ENCODE data around the gene ZNF652. TPM values are rescaled to one million over a fixed set of nuclear protein-coding genes. Genes with fewer than 3 reads are reported as not detected.
A peak's percentile ranks its signal among the peaks of the same experiment; 100 is the strongest.
"Not testable (repeated sequence)": the region's sequence is repeated elsewhere in the genome, so short reads cannot be mapped to it uniquely, and the experiment has no call there.

Gene ZNF652
- total RNA-seq, 4 donors from 2014 or later: 56.0 to 124 (median 92.2) TPM

DNA sequence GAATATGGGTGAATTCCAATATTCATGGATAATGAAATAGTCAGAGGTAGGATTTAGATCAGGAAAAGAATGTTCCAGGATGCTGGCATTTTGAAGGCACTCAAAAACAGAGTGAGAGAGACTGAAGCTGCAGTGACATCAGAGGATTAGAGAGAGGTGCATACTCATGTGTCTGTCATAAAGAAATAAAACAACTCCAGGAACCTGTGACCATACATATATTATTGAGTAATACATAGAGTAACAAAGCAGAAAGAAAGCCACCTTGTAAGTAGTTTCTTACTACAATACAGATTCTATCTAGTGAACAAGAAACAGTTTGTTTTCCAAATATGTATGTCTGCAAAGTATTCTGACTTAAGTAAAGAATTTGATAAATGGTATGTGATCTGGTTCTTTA, 69.1 kb downstream of the ZNF652 start:
- Histone ChIP-seq H3K4me3 (no peak overlapping the region), H3K27ac (no peak overlapping the region), H3K4me1 (peaks cover 0 to 10% (median 0%) of the 10 kb centered on the region in 3 donors), H3K9me3 (no peaks in the 10 kb centered on the region), H3K36me3 (peaks cover 0 to 57% of the 10 kb centered on the region in 2 donors), H3K27me3 (no peaks in the 10 kb centered on the region)
- TF ChIP-seq POLR2AphosphoS5 (IDR thresholded peaks at IDR 0.05): no peak
- TF ChIP-seq POLR2A (IDR thresholded peaks at IDR 0.05): no peak
- no peak for TF ChIP-seq EP300 (IDR thresholded peaks at IDR 0.05)
- TF ChIP-seq, protein P1, sequence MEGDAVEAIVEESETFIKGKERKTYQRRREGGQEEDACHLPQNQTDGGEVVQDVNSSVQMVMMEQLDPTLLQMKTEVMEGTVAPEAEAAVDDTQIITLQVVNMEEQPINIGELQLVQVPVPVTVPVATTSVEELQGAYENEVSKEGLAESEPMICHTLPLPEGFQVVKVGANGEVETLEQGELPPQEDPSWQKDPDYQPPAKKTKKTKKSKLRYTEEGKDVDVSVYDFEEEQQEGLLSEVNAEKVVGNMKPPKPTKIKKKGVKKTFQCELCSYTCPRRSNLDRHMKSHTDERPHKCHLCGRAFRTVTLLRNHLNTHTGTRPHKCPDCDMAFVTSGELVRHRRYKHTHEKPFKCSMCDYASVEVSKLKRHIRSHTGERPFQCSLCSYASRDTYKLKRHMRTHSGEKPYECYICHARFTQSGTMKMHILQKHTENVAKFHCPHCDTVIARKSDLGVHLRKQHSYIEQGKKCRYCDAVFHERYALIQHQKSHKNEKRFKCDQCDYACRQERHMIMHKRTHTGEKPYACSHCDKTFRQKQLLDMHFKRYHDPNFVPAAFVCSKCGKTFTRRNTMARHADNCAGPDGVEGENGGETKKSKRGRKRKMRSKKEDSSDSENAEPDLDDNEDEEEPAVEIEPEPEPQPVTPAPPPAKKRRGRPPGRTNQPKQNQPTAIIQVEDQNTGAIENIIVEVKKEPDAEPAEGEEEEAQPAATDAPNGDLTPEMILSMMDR (IDR thresholded peaks at IDR 0.05): no peak
- no peak for ATAC-seq

DNA sequence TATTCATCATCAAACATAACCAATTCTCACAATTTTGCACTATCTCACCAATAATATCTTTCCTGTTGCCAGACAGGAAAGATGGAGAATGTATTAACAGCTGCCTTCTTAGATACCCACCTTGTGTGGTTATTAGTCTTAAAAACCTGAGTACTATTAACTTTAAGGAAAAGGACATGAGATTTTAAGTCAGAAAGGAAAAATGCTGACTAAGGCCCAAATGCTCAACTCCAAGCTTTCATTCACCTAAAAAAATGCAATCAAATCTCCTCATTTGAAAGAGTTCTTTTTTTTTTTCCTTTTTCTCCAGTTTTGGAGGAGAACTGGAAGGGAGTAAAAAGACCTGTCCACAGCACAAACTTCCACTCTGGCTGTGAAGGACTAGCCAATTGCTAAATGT, 70.1 kb downstream of the ZNF652 start:
- no peak for ATAC-seq
- TF ChIP-seq, protein P1 (IDR thresholded peaks at IDR 0.05): no peak
- TF ChIP-seq POLR2AphosphoS5 (IDR thresholded peaks at IDR 0.05): no peak
- TF ChIP-seq EP300 (IDR thresholded peaks at IDR 0.05): no peak
- TF ChIP-seq POLR2A (IDR thresholded peaks at IDR 0.05): no peak
- no peaks in the 10 kb centered on the region for H3K9me3 ChIP-seq

DNA sequence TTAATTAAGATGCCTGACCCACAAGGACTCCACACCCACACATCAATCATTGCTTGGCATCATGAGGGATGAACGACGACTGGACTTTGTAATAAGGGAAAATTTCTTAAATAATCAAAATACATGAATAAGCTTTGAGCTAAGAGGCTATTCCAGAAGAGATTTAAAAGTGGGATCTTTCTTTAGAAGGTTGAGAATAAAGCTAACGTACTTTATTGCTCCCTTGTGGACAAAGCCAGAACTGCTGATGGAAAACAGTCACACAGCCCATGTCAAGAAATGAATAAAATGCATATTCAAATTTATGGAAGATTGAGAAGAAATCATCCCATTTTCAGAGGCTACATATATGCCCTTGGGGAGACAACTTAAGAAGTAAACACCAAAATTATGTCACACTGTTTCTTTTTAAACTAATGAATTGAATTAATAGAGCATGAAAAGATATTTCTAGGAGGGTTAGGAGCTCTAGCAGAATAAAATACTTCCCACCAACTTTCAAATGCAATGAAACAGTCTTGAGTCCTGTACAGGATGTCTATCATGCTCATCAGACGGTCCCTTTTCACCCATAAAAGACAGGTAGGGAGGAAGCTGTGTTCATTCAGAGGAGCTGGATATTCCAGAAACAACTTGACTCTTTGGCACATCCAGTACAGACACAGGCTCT, 71.2 kb downstream of the ZNF652 start:
- TF ChIP-seq EP300 (IDR thresholded peaks at IDR 0.05) (no peak), POLR2AphosphoS5 (IDR thresholded peaks at IDR 0.05) (no peak)
- TF ChIP-seq, protein P1 (IDR thresholded peaks at IDR 0.05): peak; percentile 50 to 65 (median 56)
- no peak for ATAC-seq
- no peak overlapping the region for H3K4me3 ChIP-seq
- 43 to 51% methylated on average over 4 of the region's 4 CpGs for WGBS, 2 donors (ENCODE audit: low coverage in 1 of 2)
- no peaks in the 10 kb centered on the region for H3K27me3 ChIP-seq
- H3K27ac ChIP-seq: no peak overlapping the region
- peaks cover 0 to 45% of the 10 kb centered on the region in 2 donors for H3K36me3 ChIP-seq
- H3K4me1 ChIP-seq: peaks cover 0 to 10% (median 0%) of the 10 kb centered on the region in 3 donors
- H3K9me3 ChIP-seq: no peaks in the 10 kb centered on the region

More for the DNA sequence above, 70.1 kb downstream of the ZNF652 start:
- no peak overlapping the region for H3K27ac ChIP-seq
- H3K4me1 ChIP-seq: peaks cover 0 to 10% (median 0%) of the 10 kb centered on the region in 3 donors
- H3K27me3 ChIP-seq: no peaks in the 10 kb centered on the region
- peaks cover 0 to 48% of the 10 kb centered on the region in 2 donors for H3K36me3 ChIP-seq
- H3K4me3 ChIP-seq: no peak overlapping the region

DNA sequence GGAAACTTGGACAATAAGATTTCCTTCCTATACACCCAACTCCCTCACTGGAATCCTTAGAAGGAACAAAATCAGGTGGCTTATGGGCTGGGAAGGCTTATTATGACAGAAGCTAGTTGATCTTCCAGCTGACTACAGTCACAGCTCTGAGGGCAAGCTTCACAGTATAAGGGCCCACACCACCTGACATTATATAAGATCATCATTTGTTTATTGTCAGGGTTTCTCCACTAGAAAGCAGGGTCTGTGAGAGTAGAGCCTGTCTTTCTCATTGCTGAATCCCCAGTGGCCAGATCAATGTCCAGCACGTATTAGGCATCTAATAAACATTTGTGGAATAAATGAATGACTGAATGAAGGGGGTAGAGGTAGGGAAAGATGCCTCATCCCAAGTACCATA, 73.7 kb downstream of the ZNF652 start:
- TF ChIP-seq EP300 (IDR thresholded peaks at IDR 0.05) (no peak), POLR2AphosphoS5 (IDR thresholded peaks at IDR 0.05) (no peak), POLR2A (IDR thresholded peaks at IDR 0.05) (no peak)
- TF ChIP-seq, protein P1 (IDR thresholded peaks at IDR 0.05): no peak
- Histone ChIP-seq H3K36me3 (peaks cover 0 to 33% of the 10 kb centered on the region in 2 donors), H3K4me1 (peaks cover 0 to 7% (median 0%) of the 10 kb centered on the region in 3 donors), H3K27ac (no peak overlapping the region), H3K27me3 (no peaks in the 10 kb centered on the region), H3K4me3 (no peak overlapping the region), H3K9me3 (no peaks in the 10 kb centered on the region)
- ATAC-seq: no peak
- WGBS, 2 donors (ENCODE audit: low coverage in 1 of 2): 70 to 83% methylated on average over 1 of the region's 1 CpG

DNA sequence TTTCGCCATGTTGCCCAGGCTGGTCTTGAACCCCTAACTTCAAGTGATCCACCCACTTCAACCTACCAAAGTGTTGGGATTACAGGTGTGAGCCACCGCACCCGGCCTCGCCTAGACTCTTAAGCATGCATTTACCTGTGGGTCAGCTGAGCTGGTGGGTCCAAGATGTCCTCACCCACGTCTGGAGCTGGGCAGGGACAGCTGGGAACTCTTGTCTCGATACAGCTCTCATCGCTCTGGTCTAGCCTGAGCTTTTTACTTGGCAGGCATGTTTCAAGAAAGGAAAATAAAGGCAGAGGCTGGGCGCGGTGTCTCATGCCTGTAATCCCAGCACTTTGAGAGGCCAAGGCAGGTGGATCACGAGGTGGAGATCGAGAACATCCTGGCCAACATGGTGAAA, 74.6 kb downstream of the ZNF652 start:
- Histone ChIP-seq H3K9me3 (no peaks in the 10 kb centered on the region), H3K36me3 (peaks cover 0 to 25% of the 10 kb centered on the region in 2 donors), H3K4me3 (no peak overlapping the region), H3K27ac (no peak overlapping the region), H3K27me3 (no peaks in the 10 kb centered on the region), H3K4me1 (no peaks in the 10 kb centered on the region)
- 85% methylated on average over 5 of the region's 11 CpGs; no CpG with 5 or more reads in 1 of the 2 donors for WGBS, 2 donors (ENCODE audit: low coverage in 1 of 2)
- TF ChIP-seq, protein P1 (IDR thresholded peaks at IDR 0.05): no peak
- TF ChIP-seq POLR2A (IDR thresholded peaks at IDR 0.05) (no peak), POLR2AphosphoS5 (IDR thresholded peaks at IDR 0.05) (no peak), EP300 (IDR thresholded peaks at IDR 0.05) (no peak)
- no peak for ATAC-seq

DNA sequence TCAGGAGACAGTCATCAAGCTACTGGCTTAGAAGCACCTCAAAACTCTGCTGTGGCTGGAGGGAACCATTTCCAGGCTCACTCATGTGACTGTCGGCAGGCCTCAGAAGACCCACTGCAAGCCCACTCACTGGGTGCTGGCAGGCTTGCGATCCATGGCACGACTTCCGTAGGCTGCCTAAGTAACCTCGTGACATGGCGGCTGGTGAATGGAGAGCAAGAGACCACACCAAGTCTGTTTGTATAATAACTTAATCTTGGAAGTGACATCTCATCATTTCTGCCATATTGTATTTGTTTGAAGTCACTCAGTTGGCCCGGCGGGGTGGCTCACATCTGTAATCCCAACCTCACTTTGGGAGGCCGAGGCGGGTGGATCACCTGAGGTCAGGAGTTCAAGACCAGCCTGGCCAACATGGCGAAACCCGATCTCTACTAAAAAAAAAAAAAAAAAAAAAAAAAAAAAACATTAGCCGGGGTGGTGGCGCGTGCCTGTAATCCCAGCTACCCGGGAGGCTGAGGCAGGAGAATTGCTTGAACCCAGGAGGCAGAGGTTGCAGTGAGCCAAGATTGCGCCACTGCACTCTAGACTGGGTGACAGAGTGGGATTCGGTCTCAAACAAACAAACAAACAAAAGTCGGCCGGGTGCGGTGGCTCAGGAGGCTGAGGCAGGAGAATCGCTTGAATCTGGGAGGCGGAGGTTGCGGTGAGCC, 75.6 kb downstream of the ZNF652 start:
- H3K9me3 ChIP-seq, ATAC-seq, H3K27ac ChIP-seq, H3K4me3 ChIP-seq, H3K4me1 ChIP-seq, H3K27me3 ChIP-seq: not testable (repeated sequence)
- H3K36me3 ChIP-seq: peaks cover 0 to 22% of the 10 kb centered on the region in 2 donors
- 69 to 85% methylated on average over 5 to 11 of the region's 24 CpGs for WGBS, 2 donors (ENCODE audit: low coverage in 1 of 2)
